GM18505 (cell line): ENCODE measurements around the gene ADIPOR2.
A peak's percentile ranks its signal among the peaks of the same experiment; 100 is the strongest.

Source experiments
- ATAC-seq: cut with Tn5 transposase; IDR thresholded peaks from one replicate; pipeline ENCODE4 v1.9.1; 2021; ENCODE audit not compliant: unreplicated experiment
- POLR2A ChIP-seq: IDR thresholded peaks from 4 replicates; pipeline ENCODE4 v1.6.1; 2011; ENCODE audit warnings: borderline replicate concordance; ENCODE audit not compliant: insufficient read depth, insufficient read length; ENCODE audit errors: extremely low read depth

Gene ADIPOR2

DNA sequence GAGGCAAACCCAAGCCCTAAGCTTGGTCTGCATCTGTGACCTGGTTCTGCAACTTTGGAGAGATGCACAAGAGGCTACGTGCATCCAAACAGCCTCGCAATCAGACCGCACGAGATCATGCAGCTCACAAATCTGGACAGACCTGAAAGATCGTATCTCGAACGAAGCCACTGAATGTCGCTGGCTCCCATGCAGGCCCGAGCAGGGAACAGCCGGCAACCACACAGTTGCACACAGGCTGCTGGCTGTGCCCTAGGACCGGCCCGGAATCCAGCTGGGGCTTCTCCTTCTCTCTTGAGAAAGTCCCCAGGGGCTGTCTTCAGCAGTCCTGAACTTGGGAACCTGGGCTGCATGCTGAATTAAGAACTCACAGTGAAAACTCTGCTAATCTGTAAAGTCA is 34.0 kb upstream of the ADIPOR2 start:
- no peak for TF ChIP-seq POLR2A
- no peak for ATAC-seq

DNA sequence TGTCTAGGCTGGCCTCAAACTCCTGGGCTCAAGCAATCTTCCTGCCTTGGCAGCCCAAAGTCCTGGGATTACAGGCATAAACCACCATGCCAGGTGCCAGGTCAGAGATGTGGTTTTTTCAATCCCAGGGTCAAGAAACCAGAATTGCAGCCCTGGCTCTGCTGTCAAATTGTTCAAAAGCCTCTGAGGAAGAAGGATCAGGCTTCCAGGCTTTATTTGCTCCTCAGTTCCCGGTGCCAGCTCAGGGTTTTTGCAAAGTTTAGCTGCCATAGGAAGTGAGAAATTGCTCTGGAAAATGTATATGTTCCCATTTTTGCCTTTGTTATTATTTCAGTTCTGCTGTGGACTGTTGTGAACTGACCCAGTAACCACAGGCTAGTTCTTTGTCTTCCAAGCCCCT is 33.2 kb upstream of the ADIPOR2 start:
- no peak for TF ChIP-seq POLR2A
- ATAC-seq, result no peak

DNA sequence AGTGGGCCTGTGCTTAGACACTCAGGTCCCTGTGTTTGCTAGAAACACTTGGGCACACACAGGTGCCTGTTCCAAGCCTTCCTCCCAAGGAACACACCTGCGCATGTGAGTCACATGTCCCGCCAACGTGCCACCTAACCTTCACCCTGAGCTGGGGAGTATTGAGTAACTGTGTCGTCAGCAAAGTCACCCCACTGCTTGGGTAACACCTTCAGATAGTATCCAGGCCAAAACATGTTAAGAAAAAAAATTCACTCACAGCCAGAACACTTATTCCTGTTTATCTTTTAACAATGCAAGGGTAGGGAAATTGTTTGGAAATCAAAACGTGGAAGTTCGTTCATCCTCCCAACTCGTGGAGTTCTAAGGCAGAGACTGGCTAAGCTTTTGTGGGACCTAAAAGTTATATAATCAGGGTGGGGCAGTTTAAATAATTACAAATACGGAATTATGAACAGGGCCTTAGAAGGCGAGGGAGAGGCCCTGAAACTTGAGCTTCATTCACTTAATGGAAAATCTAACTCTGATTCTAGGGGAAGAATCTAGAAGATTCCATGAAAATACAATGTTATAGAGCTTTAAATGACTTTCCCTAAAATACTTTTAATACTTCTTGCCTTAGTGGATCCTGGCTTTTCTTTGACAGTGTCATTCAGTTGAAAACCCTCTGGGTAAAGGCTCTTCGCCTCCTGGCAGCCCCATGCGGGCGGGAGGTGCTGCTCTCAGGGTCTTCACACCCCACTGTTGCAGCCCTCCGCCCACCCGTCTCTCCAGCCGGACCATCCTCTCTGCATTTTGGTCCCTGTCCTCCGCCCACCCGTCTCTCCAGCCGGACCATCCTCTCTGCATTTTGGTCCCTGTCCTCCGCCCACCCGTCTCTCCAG is 30.3 kb upstream of the ADIPOR2 start:
- no peak for TF ChIP-seq POLR2A
- ATAC-seq, result no peak

DNA sequence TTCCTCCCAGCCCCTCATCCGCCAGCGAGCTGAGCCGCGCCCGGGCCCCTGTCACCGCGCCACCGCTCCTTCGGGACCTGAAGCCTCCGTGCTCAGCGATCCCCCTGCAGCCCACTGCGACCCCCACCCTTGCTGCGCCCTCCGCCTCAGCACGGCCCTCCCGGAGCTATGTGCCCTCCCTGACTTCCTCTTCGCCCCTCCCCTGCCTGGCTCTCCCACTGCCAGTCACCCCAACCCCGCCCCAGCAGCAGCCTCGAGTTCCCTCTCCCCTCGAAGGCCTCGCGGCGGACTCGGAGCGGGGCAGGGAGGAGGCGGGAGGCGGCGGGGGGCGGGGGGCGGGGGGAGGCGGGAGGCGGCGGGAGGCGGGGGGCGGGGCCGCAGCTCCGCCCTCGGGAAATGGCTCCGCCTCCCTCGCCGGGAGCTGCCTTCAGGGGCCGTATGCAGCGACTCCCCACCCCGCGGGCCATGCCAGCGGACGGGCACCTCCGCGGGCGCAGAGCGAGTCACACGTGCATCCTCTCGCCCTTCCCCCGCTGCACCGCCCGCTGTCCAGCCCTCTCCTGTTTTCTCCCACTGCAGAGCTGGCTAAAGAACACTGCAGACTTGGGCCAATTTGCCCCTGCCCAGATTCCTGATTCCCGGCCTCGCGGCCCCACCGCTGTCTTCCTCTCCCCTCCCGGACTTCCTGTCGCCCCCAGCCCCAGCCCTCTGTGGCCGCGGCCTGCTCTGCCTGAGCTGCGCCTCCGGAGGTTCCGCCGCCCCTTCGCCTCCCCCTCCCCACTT is 29.1 kb upstream of the ADIPOR2 start:
- TF ChIP-seq POLR2A, result no peak
- ATAC-seq, result peak; percentile 58

GRCh38 chr12:1662761-1663439 is 28.0 kb upstream of the ADIPOR2 start:
- TF ChIP-seq POLR2A, result no peak
- ATAC-seq, result no peak

- TF ChIP-seq POLR2A, result no peak
- ATAC-seq, result no peak
Measured at GRCh38 chr12:1663440-1664132, 27.3 kb upstream of the ADIPOR2 start.

- TF ChIP-seq POLR2A, result no peak
- ATAC-seq, result no peak
Measured at GRCh38 chr12:1665366-1665765, 25.5 kb upstream of the ADIPOR2 start.

DNA sequence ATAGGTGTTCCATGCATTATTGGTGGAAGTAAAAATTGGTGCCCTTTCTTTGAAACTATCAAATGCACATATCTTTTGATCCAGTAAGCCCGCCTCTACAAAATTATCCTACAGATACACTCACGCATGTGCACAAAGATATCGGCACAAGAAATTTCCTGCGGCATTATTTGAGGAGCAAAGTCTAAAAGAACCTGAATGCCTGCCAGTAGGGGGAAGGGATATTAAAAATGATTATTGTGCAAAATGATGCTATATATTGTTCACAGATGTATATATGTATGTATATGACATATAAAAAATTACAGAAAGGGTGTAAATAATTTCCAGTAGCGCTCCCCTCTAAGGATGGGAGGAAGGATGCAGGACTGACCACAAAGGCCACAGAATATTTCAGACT is 24.7 kb upstream of the ADIPOR2 start:
- no peak for ATAC-seq
- no peak for TF ChIP-seq POLR2A

- TF ChIP-seq POLR2A, result no peak
- no peak for ATAC-seq
Measured at GRCh38 chr12:1666685-1667162, 24.1 kb upstream of the ADIPOR2 start.

- no peak for TF ChIP-seq POLR2A
- ATAC-seq, result no peak
Measured at GRCh38 chr12:1668833-1669543, 21.9 kb upstream of the ADIPOR2 start.

GRCh38 chr12:1670358-1671268 is 20.3 kb upstream of the ADIPOR2 start:
- TF ChIP-seq POLR2A, result no peak
- ATAC-seq, result no peak

DNA sequence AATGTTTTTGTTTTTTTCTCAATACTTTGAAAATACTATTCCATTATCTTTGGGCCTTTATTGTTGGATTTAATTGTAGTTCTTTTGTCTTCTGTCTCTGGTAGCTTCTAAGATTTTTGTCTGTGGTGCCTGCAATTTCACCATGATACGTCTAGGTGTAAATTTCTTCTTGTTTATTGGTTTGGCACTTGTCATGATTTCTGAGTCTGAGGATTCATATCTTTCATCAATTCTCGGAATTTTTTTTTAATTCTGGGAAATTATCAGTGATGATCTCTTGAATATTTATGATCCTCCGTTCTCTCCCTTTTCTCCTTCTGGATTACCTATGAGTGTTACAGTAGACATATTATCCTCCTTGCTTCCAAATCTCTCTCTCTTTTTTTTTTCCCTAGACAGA is 14.8 kb upstream of the ADIPOR2 start:
- no peak for ATAC-seq
- no peak for TF ChIP-seq POLR2A
